Neutrophil (primary cell): ENCODE results near the gene SLC39A12.

ENCODE experiments used
- H3K27ac ChIP-seq: fragments of 200-600 bp; sonication (generic); 2 replicates; pipeline ENCODE4 v1.5.1; 2016; ENCODE audit warnings: mild to moderate bottlenecking, moderate library complexity
- H3K27me3 ChIP-seq: fragments of 200-600 bp; sonication (generic); 2 replicates; pipeline ENCODE4 v1.6.0; 2016; ENCODE audit warnings: mild to moderate bottlenecking
- H3K36me3 ChIP-seq: fragments of 200-600 bp; sonication (generic); 2 replicates; pipeline ENCODE4 v1.5.1; 2017
- H3K4me1 ChIP-seq, 2 experiments: fragments of 200-600 bp in 1 of 2; sonication (generic) in 1 of 2; 1 replicate in 1 of 2; 2 replicates in 1 of 2; pipeline versions ENCODE4 v1.5.1 to v1.6.1; 2013 to 2016; ENCODE audit warnings: low read depth in 1 of 2, low read length in 1 of 2, mild to moderate bottlenecking in 1 of 2, moderate library complexity in 1 of 2; ENCODE audit not compliant: control insufficient read depth in 1 of 2, insufficient read depth in 1 of 2
- H3K4me3 ChIP-seq, 2 experiments: fragments of 200-600 bp in 1 of 2; sonication (generic) in 1 of 2; 1 replicate in 1 of 2; 2 replicates in 1 of 2; pipeline ENCODE4 v1.5.1; 2013 to 2016; ENCODE audit warnings: low read depth in 1 of 2, low read length in 1 of 2, mild to moderate bottlenecking in 1 of 2, moderate library complexity in 1 of 2
- H3K9me3 ChIP-seq: fragments of 200-600 bp; sonication (generic); 2 replicates; pipeline ENCODE4 v1.5.1; 2016
- TF ChIP-seq, protein P1 (sequence below): fragments of 200-600 bp; sonication (generic); IDR thresholded peaks from 2 replicates; pipeline ENCODE4 v1.5.1; 2016; ENCODE audit warnings: antibody characterized with exemption

The SLC39A12 gene

GRCh38 chr10:17910125-17910789, 41.5 kb upstream of the SLC39A12 start:
- TF ChIP-seq, protein P1, sequence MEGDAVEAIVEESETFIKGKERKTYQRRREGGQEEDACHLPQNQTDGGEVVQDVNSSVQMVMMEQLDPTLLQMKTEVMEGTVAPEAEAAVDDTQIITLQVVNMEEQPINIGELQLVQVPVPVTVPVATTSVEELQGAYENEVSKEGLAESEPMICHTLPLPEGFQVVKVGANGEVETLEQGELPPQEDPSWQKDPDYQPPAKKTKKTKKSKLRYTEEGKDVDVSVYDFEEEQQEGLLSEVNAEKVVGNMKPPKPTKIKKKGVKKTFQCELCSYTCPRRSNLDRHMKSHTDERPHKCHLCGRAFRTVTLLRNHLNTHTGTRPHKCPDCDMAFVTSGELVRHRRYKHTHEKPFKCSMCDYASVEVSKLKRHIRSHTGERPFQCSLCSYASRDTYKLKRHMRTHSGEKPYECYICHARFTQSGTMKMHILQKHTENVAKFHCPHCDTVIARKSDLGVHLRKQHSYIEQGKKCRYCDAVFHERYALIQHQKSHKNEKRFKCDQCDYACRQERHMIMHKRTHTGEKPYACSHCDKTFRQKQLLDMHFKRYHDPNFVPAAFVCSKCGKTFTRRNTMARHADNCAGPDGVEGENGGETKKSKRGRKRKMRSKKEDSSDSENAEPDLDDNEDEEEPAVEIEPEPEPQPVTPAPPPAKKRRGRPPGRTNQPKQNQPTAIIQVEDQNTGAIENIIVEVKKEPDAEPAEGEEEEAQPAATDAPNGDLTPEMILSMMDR: no peak
- Histone ChIP-seq H3K4me3 (no peak overlapping the region), H3K36me3 (no peaks in the 10 kb centered on the region), H3K27ac (no peak overlapping the region), H3K9me3 (no peaks in the 10 kb centered on the region), H3K27me3 (no peaks in the 10 kb centered on the region), H3K4me1 (no peaks in the 10 kb centered on the region)

GRCh38 chr10:17912754-17913153, 39.0 kb upstream of the SLC39A12 start:
- Histone ChIP-seq H3K4me1 (no peaks in the 10 kb centered on the region), H3K9me3 (no peaks in the 10 kb centered on the region), H3K27me3 (no peaks in the 10 kb centered on the region), H3K36me3 (no peaks in the 10 kb centered on the region), H3K27ac (no peak overlapping the region), H3K4me3 (no peak overlapping the region)
- TF ChIP-seq, protein P1: no peak

- TF ChIP-seq, protein P1: no peak
These were observed 38.1 kb upstream of the SLC39A12 start for GRCh38 chr10:17913604-17914003.

GRCh38 chr10:17914169-17915045, 37.3 kb upstream of the SLC39A12 start:
- Histone ChIP-seq H3K9me3 (no peaks in the 10 kb centered on the region), H3K27me3 (no peaks in the 10 kb centered on the region), H3K27ac (no peak overlapping the region), H3K36me3 (no peaks in the 10 kb centered on the region), H3K4me3 (no peak overlapping the region), H3K4me1 (no peaks in the 10 kb centered on the region)
- TF ChIP-seq, protein P1: no peak

More at GRCh38 chr10:17913604-17914003, 38.1 kb upstream of the SLC39A12 start:
- Histone ChIP-seq H3K9me3 (no peaks in the 10 kb centered on the region), H3K27ac (no peak overlapping the region), H3K27me3 (no peaks in the 10 kb centered on the region), H3K36me3 (no peaks in the 10 kb centered on the region), H3K4me3 (no peak overlapping the region), H3K4me1 (no peaks in the 10 kb centered on the region)

GRCh38 chr10:17915181-17915580, 36.5 kb upstream of the SLC39A12 start:
- Histone ChIP-seq H3K4me1 (no peaks in the 10 kb centered on the region), H3K4me3 (no peak overlapping the region), H3K9me3 (no peaks in the 10 kb centered on the region), H3K36me3 (no peaks in the 10 kb centered on the region), H3K27me3 (no peaks in the 10 kb centered on the region), H3K27ac (no peak overlapping the region)
- TF ChIP-seq, protein P1: no peak
